NOMO-1 (cell line): Measurements from ENCODE around the gene RAB37.

Source experiments
- DNase-seq, 2 experiments: peaks; one replicate each; lab custom pipeline; 2025; ENCODE audit not compliant: unreplicated experiment in 2 of 2; lab: John Stamatoyannopoulos, UW

The RAB37 gene

GRCh38 chr17:74744714-74745547 lies 7.9 kb downstream of the RAB37 start:
- DNase-seq: peak; percentile 20 to 49

GRCh38 chr17:74745548-74746177 lies 8.6 kb downstream of the RAB37 start:
- no peak for DNase-seq

GRCh38 chr17:74746376-74746775 lies 9.3 kb downstream of the RAB37 start:
- DNase-seq: no peak

DNA sequence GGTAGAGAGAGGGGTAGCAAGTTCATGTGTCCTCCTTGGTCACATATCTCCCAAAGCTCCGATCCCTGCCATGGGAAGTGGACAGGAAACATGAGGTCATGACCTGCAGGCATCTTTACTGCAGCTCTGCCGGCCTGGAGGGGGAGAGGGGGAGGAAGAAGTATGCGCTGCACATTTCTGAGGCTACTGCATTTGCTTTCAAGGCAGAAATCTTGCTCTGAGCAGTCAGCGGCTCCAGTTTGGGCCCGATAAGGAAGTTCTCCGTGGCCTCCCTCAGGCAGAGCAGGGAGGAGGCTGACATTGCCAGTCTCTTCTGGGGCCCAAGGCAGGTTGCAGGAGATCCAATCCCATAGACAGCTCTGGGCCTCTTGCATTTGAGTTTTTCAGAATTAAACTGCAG lies 9.9 kb downstream of the RAB37 start:
- DNase-seq: peak; percentile 37 to 47

DNA sequence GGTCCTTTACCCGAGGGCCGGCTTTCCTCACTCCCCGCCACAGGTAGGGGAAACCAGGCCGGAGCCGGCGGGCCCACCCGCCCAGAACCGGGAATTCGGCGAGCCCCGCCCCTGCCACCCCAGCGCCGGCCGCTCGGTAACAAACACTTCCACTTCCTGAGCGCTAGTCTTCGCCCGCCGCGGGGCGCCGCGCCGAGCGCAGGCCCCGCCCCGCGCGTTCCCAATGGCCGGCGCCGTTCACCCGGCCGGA lies 11.1 kb downstream of the RAB37 start:
- DNase-seq: peak; percentile 90 to 97

GRCh38 chr17:74748529-74749278 lies 11.6 kb downstream of the RAB37 start, which contains the start of gene NHERF1:
Gene NHERF1 (plus strand): TSS chr17:74748628. CDS start chr17:74748847, 219 bp downstream.
- no peak for DNase-seq

DNA sequence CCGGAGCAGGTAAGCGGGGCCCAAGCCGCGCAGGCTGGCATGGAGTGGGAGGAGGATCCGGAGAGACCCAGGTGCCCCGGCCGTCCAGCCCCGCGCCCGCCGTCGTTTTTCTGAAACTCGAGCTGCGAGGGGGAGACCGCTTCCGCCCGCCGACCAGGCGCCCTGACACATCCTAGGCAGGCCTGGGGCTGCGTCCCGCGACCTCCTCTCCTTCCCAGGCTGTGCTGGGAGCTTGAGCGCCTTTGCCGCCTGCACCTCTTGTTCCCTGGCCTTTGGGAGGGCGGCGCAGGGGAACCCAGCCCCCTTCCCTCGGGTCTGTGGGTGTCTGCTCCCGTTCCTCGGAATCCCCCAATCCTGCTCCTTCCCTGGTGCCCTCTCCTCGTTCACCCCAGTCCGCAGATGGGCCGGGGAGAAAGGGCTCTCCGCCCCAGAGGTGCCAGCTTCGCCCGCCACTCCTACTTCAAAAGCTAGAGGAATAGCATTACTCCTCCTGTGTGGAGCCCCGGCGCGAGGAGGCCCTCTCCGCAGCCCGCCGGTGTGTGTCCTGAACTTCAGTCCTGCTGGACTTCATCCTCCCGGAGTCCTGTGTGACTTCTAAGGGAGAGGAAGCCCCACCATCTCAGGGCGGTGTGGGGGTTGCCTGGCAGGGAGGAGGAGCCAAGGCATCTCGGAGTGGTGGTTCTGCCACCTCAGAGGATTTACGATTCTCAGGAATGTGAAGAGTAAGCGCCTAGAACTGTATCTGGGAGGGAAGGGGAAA lies 12.4 kb downstream of the RAB37 start:
- DNase-seq: no peak

GRCh38 chr17:74750039-74750326 lies 12.9 kb downstream of the RAB37 start:
- DNase-seq: no peak

- no peak for DNase-seq
Observed at GRCh38 chr17:74750327-74751069, 13.4 kb downstream of the RAB37 start.

- no peak for DNase-seq
Observed at GRCh38 chr17:74752415-74752814, 15.4 kb downstream of the RAB37 start.

GRCh38 chr17:74752822-74753401 lies 15.9 kb downstream of the RAB37 start:
- DNase-seq: no peak

GRCh38 chr17:74754832-74755231 lies 17.8 kb downstream of the RAB37 start:
- DNase-seq: no peak

DNA sequence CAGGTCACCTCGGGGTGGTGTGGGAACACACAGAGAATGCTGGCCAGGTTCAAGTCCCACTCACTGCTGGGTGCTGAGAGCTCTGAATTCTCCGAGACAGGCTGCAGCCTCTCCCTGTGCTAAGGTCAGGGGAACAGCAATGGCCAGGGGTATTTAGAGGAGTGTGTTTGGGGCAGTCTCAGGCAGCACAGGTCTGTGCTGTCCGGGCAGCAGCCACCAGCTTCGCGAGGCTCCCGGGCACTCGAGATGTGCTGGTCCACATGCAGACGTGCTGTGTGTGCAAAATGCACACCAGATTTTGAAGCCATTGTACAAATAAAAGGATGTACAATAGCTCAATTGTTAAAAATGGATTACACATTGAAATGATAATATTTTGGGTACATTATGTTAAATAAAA lies 18.5 kb downstream of the RAB37 start:
- no peak for DNase-seq

GRCh38 chr17:74756891-74757290 lies 19.8 kb downstream of the RAB37 start:
- DNase-seq: no peak

DNA sequence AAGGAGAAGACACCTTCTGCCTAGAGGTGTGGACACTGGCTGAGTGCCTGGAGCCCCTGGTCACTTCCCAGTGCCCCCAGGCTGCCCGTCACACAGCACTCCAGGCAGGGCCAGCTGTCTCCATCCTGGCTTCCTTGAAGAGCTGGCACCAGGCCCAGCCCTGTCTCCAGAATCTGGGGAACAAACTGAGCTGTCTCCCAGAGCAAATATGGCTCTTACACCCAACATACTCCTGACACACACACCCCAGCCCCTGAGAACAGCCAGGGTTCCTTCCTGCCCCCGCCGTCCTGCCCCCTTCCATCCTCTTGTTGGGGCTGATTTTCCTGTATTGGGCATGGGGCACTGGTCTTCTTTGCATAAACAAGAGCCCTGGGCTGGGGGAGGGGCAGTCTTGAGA lies 20.4 kb downstream of the RAB37 start:
- no peak for DNase-seq

- no peak for DNase-seq
Observed at GRCh38 chr17:74757931-74758847, 21.1 kb downstream of the RAB37 start.

GRCh38 chr17:74758848-74759168 lies 21.8 kb downstream of the RAB37 start:
- peak; percentile 16 to 18 for DNase-seq

- peak; percentile 75 to 83 for DNase-seq
Observed at GRCh38 chr17:74759243-74759801, 22.3 kb downstream of the RAB37 start.

DNA sequence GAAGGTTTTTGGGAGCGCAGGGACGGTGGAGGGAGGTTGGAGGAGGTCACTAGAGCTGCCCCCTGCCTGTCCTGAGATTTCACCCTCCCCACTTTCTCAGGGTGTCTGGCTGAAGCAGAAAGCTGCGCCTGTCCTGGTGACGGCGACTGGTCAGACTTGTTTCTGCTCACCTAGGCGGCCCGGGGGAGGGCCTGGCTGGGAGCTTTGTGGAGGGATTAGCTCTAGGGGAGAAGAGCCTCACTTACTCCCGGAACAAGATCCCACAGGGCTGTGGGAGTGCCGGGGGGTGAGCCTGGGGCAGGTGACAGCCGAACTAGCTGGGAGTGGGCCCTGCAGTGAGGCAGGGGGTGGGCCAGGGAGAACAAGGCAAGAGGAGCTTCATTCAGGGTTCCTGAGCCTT lies 22.9 kb downstream of the RAB37 start:
- no peak for DNase-seq
